HG03571 (cell line): ENCODE results near the gene CIRBP.

Experiments
- ATAC-seq: cut with Tn5 transposase; IDR thresholded peaks from one replicate; pipeline ENCODE4 v1.9.1; 2021; ENCODE audit not compliant: unreplicated experiment

The CIRBP gene

DNA sequence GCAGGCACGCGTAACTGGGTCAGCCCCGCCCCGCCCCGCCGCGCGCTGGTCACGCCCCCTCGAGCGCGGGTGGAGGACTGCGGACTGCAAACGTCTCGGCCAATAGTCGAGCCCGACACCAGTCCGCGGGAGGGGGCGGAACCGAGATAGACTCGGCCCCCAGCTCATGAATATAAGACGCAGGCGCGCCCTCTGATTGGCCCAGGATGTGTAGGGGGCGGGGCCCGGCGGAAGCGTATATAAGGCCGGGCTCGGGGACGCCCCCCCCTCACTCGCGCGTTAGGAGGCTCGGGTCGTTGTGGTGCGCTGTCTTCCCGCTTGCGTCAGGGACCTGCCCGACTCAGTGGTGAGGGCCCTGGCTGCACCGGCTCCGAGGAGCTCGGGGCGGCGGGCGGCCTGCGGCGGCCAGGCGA, at the start of gene CIRBP:
TSS of gene CIRBP (plus strand) at position 268 of the 413 bp plus-strand sequence. CDS start 1,602 bp downstream, outside the sequence.
- peak; percentile 43 for ATAC-seq

DNA sequence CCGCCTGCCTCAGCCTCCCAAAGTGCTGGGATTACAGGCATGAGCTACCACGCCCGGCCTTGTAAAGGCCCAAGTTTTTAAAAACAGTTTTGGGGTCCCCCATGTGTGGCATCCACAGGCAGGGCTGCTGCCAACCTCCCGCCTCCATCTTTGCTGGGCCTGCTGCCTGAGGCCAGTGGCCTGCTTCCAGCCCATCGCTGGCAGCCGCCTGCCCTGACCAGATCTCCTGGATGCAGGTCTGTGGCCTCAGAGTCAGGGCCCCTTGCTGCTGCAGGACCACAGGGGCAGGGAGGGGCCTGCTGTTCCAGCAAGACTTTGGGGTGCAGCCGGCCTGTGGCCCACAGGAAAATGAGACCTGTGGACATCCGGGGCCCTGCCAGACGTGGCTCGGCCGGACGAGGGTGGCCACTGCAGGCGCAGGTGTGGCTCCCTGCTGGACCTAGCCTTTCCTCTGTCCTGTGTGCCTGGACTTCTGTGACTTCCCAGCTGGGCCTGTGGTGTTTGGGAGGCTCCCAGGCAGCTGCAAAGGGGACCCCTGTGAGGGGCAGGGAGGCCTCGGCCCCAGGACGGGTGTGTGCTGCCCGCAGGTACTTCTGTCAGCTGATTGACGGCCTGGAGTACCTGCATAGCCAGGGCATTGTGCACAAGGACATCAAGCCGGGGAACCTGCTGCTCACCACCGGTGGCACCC, 49.2 kb upstream of the CIRBP start:
- ATAC-seq, result no peak

DNA sequence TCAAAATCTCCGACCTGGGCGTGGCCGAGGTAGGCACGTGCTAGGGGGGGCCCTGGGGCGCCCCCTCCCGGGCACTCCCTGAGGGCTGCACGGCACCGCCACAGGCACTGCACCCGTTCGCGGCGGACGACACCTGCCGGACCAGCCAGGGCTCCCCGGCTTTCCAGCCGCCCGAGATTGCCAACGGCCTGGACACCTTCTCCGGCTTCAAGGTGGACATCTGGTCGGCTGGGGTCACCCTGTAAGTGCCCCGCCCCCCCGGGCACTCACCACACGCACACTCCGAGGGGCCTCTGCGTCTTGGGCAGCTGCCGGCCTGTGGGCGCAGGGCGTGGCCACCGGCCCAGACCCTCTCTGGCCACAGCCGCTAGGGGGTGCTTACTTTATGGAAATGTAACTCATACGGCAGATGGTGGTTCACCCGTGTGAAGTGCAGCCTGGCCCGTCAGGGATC, 48.6 kb upstream of the CIRBP start:
- ATAC-seq, result no peak

DNA sequence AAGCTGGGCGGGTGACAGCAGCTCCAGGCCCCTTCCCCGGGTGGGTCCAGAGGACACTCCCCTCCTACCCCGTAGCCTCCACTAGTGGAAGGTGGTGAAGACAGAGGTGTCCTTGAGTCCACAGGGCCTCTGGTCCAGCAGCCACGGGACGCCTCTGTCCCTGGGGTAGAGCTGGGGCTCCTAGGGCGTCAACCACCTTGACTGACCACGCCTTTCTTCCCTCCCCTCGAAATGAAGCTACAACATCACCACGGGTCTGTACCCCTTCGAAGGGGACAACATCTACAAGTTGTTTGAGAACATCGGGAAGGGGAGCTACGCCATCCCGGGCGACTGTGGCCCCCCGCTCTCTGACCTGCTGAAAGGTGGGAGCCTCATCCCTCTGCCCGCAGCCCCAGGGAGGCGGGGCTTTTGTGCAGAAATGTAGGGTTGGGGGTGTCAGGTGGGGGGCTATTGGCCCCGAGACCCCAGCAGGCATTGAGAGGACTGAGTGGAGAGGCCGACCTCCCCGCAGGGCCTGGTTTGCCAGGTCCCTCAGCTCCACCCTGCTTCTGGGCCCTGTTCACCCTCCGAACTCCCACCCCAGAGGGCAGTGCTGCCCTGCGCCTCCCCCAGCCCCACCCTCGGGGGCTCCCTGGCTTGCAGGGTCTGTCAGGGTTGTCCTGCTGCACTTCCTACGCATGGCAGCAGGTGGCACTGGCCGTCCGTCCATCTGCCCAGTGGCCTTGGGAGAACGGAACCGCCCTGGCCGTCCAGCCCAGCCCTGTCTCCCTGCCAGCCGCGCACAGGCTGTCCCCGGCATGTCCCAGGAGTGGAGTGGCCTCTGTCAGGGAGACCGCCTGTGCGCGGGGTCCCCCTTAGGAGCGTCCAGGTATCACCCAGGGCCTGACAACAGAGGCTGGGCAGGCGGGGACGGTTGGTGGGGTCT, 47.9 kb upstream of the CIRBP start:
- ATAC-seq, result no peak

DNA sequence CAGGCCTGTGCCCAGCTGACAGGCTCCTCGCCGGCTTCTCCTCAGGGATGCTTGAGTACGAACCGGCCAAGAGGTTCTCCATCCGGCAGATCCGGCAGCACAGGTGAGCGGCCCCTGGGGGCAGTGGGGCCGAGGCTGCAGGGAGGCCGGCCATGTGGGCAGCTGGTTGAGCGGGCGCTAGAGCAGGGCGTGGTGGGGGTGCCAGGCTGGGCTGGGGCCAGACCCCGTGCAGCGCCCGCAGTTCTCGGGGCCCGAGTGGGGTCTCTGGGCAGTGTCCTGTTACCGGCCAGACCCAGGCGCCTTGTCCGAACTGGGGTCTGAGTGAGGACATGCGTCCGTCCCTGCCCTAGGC, 47.3 kb upstream of the CIRBP start:
- no peak for ATAC-seq

DNA sequence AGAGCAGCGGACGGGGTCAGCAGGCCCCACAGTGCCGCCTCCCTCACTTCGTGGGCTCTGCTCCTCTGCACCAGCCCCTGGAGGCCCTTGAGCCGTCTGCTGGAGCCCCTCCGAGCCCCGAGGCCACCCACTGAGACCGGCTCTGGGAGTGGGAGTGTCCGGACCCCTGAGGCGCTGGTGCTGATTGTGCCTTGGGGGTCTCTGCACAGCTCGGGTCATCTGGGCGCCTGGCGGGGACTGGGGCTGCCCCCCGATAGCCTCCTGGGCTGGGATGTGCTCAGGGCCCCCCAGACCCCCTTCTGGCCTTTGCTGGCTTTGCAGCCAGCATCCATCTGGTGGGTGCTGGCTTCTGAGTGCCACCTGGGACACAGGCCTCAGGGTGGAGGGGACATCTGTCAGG, 46.7 kb upstream of the CIRBP start:
- ATAC-seq, result no peak

DNA sequence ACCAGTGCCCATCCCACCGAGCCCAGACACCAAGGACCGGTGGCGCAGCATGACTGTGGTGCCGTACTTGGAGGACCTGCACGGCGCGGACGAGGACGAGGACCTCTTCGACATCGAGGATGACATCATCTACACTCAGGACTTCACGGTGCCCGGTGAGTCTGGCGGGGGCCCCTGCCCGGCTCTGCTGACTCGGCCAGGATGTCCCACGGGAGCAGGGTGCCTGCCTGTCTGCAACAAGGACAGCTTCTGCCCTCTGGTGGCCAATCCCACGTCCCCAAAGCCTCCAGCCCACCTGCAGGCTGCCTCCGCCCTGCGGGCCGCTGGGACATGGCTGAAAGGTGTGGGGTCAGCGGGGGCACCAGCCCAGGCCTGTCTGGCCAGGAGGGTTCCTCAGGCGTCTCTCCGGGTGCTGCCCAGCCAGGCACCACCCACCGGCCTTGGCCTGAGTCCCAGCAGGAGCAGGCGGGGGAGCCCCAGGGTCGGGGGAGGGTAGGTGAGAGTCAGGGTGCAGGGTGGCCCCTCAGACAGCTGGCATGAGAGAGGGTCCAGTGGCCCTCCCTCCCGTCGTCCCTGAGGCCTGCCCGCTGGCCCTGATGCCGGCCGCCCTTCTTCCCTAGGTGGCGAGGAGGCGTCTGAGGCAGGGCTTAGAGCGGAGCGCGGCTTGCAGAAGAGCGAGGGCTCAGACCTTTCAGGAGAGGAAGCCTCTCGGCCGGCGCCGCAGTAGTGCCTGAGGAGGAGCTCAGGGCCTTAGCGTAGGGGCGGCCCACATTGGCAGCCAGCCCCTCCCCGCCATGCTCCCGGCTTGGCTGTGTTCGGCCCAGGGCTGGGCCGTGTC, 45.9 kb upstream of the CIRBP start:
- no peak for ATAC-seq

DNA sequence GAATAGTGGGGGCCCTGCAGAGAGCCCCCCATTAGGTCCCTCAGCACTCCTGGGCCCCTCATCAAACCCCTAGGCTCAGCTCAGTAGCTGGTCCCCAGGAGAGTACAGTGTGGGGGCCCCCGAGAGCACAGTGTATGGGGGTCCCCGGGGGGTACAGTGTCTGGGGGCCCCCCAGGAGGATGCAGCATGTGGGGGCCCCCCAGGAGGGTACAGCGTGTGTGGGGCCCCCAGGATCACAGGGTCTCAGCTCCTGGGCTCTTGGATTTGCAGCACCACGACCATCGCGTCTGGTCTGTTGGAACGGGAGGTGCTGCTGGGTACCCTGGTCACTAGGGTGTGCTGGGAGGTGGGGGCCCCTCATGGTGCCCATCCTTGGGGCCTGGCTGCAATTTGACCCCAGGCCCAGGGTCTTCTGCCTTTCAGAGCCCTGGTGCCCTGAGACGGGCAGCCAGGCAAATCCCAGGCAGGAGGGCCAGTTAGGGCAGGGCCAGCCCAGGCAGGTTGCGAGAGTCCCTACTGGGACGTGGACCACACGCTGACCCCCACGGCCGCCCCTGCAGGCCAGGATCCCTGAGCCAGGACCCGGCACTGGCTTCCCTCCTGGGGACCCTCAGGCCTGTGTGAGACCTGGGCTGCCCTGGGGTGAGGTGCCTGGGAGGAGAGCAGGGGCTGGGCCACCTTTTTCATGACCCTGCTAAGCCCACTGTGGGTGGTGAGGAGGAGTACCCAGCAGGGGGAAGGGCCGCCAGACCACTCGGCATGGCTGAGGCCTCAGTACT, 44.9 kb upstream of the CIRBP start:
- no peak for ATAC-seq

DNA sequence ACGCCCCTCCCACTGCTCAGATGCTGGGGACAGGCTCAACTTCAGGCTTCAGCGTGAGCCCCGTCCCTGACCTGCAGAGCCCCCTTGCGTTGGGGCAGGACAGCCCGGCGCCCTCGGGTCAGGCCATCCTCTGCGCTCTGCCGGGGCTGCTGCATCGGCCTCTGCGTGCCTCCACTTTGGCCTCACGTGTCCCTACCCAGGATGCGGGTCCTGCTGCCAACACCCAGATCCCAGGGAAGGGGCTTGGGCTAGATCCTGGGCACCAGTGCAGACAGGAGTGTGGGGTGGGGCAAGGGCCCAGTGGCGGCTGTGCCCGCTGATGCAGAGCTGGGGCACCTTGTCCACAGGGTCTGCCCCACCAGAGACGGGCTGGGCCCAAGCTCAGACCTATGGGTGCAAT, 44.3 kb upstream of the CIRBP start:
- ATAC-seq, result no peak

DNA sequence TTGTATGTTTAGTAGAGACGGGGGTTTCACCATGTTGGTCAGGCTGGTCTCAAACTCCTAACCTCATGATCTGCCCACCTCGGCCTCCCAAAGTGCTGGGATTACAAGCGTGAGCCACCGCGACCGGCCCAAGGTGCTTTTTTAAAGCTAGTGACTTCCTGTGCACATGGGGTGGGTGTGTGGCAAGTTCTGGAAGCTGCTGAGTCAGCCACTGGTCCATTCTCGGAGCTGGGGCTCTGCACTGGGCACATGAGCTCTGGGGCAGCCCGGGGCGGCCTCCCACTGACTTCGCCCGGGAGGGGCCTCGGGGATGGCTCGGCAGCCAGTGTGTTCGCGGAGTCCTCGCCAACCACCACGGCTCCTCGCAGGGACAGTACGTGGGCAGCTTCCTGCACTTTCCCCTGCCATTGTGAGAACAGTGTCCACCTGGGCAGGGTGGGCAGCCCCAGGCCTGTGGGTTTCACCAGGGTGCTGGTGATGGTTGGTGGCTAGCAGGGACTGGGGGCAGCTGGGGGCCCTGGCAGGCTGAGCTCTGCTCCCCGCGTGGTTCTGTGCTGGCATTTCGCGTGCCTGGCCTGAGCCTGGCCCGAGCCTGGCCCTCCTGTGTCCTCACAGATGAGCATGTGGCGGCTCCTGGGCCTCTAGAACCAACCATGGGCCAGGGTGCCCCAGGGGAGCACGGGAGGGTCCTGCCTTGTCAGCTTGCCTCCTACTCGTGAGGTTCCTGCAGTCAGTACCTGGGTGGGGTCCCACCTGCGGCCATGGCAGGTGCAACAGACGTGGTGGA, 43.5 kb upstream of the CIRBP start:
- ATAC-seq, result no peak

DNA sequence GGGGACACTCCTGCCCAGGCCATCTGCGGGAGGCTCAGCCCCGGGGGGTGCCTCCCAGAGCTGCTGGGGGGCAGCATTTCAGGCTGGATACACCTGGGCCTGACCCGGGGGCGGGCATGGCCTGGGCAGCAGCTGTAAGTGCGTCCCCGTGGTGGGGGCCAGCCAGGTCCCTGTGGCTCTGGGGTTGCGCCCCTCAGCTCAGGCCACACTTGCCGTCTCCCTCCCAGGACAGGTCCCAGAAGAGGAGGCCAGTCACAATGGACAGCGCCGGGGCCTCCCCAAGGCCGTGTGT, 43.0 kb upstream of the CIRBP start:
- ATAC-seq, result no peak

DNA sequence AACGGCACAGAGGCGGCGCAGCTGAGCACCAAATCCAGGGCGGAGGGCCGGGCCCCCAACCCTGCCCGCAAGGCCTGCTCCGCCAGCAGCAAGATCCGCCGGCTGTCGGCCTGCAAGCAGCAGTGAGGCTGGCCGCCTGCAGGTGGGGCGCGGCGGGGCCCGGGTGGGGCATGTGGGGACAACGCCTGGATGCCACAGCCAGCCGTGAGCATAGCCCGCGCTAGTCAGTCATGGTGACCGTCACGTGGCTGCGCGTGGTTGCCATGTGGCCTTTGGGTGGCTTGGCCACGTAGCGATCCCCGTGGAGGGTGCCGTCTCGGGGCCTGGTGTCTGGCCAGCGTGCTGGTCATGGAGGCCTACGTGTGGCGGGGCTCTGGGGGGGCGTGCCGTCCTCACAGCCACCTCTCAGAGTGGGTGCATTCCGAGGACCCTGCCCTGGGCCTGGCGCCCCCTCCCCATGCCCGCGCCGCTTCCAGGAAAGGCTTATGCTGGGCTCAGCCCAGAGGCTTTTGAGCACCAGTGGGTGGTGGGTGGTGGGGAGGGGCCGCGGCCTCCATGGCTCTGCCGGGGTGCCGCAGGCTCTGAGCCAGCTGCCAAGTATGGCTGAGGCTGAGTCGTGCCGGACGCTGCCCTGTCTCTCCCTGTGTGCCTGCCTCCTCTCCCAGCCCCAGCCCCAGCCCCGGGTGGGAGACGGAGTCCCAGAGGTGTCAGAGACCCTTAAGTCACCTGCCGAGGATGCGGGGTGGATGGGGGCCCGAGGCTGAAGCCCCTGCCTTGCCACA, 42.4 kb upstream of the CIRBP start:
- ATAC-seq, result no peak

DNA sequence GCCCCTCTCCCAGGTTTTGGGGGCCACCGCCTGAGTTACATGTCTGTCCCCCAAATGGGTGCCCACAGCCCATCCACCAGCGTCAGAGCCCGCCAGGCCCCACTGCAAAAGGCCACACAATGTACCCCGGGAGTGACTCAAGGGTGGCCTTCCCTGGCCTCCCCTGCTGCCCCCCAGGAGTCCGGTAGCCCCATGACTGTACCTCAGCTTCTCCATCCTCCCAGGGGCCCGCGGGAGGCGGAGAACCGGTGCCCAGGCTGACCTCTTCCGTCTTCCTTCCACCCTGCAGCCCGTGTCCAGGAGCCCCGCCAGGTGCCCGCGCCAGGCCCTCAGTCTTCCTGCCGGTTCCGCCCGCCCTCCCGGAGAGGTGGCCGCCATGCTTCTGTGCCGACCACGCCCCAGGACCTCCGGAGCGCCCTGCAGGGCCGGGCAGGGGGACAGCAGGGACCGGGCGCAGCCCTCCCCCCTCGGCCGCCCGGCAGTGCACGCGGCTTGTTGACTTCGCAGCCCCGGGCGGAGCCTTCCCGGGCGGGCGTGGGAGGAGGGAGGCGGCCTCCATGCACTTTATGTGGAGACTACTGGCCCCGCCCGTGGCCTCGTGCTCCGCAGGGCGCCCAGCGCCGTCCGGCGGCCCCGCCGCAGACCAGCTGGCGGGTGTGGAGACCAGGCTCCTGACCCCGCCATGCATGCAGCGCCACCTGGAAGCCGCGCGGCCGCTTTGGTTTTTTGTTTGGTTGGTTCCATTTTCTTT, 41.7 kb upstream of the CIRBP start:
- ATAC-seq, result no peak

DNA sequence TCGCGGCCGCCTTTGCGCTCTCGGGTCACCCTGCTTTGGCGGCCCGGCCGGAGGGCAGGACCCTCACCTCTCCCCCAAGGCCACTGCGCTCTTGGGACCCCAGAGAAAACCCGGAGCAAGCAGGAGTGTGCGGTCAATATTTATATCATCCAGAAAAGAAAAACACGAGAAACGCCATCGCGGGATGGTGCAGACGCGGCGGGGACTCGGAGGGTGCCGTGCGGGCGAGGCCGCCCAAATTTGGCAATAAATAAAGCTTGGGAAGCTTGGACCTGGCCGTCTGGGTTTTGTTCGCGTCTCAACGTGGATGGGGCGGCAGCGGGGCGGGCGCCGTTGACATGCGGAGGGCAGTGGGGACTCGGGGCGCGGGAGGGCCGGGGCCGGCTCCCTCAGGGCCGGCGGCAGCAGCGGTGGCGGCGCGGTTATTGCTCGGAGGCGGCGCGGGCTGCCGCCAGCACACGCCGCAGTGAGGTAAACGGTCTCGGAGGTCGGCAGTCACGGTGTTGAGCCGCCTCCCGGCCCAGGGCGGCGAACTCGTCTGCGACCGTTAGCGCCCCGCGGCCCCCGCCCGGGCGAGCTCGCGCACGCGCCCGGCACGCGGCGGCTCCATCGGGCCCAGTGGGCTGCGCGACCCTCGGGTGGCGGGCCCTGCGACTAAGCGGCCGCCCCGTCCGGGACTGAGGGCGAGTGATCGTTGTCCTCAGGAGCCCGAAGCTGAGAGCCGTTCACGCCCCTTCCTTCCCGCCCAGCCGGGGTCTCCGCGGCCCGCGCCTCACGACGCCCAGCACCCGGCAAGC, 40.8 kb upstream of the CIRBP start:
- no peak for ATAC-seq

DNA sequence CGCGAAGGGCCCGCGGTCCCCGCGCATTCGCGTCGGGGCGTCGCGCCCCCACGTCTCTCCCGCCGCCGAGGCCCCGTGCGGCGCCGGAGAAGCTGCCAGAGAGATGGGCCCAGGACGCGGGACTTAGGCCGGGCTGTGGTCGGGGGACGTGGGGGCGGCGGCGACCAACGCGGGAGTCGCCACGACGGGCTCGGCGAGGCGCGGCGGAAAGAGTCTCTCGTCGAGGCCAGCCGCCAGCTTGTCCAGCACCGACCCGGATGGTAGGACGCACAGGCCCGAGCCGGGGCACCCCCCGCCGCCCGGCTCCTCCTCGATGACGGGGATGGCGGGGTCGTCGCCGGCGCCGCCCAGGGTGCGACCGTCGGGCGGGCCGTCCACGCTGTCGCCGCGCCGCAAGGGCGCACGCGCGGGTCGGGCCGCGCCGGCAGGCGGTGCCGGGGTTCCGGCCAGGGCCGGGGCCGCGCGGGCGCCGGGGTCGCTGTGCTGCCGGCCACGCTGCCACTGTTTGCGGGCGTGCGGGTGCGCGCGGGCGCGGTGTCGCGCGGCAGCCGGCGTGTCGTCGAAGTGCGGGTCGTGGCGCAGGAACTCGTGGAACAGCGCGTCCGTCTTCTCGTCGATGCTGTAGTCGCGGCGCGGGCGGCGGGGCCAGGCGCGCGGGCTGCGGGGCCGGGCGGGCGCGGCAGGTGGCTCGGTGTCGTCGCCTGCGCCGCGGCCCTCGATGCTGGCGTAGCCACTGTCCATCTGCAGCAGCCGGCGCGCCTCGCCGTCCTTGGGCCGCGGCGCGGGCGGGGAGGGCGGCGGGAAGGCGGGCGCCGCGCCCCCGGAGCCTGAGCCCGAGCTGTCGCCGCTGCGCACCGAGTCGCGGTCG, 39.8 kb upstream of the CIRBP start:
- no peak for ATAC-seq

DNA sequence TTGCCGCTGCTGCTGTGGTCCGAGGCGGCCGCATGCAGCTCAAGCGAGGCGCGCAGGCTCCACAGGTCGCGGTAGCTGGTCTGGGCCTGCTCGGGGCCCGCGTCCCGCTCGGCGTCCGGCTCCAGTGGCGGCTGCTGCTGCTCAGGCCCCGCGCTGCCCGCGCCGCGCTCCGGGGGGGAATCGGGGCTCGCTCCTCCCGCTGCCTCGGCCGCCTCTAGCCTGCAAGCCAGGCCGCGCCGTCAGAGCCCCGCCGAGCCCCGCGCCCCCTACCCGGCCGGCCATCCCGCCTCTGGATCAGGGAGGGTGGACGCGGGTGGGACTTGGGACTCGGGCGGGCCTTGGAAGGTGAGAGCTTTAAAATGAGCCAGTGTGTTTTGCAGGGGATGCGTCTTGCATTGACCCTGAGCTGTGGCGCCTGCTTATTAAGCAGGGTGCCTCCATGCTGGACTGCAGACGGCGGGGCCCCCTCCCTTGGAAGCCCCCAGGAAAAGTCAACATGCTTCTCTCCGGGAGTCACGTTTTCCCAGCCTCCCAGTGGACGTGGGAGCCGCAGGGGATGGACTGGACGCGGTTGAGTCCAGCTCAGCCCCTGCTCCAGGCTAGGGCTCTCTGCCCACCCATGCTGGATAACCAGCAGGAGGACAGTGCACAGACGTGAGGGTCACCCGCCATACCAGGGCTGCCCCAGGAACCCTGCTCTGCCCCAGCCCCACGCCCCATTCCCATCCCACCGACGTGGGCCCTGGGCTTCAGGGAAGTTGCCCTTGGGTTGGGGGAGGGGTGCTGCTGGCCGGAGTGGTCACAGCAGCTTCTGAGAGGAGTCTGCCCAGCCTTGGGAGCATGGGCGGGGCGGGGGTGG, 39.0 kb upstream of the CIRBP start:
- ATAC-seq, result no peak
